Type B pancreatic cell (in vitro differentiated cells): ENCODE data around the gene OLA1. TPM values are rescaled to one million over a fixed set of nuclear protein-coding genes. Genes with fewer than 3 reads are reported as not detected.
A peak's percentile ranks its signal among the peaks of the same experiment; 100 is the strongest.

Source experiments
- DNase-seq: peaks from one replicate; pipeline ENCODE4 v3.0.0; 2021; ENCODE audit warnings: mixed read lengths; ENCODE audit not compliant: unreplicated experiment; ENCODE audit errors: extremely low spot score
- H3K27ac Mint-ChIP-seq: 2 replicates; pipeline ENCODE4 v1.8.0; 2021; ENCODE audit warnings: mild to moderate bottlenecking, mixed read lengths
- H3K27me3 Mint-ChIP-seq: 2 replicates; pipeline ENCODE4 v1.8.0; 2021; ENCODE audit warnings: mixed read lengths
- H3K36me3 Mint-ChIP-seq: 2 replicates; pipeline ENCODE4 v1.8.0; 2021; ENCODE audit warnings: mixed read lengths
- H3K4me1 Mint-ChIP-seq: one replicate; pipeline ENCODE4 v1.8.0; 2021; ENCODE audit warnings: mixed read lengths; ENCODE audit not compliant: unreplicated experiment
- H3K4me3 Mint-ChIP-seq: 2 replicates; pipeline ENCODE4 v1.8.0; 2021; ENCODE audit warnings: mild to moderate bottlenecking, mixed read lengths
- H3K9me3 Mint-ChIP-seq: 2 replicates; pipeline ENCODE4 v1.8.0; 2021; ENCODE audit warnings: mixed read lengths
- total RNA-seq: library from RNA; stranded (reverse); gene quantifications from 2 replicates; pipeline ENCODE4 v1.2.1, GENCODE V29; 2021; ENCODE audit warnings: low replicate concordance
- TF ChIP-seq, protein P1 (sequence below): fragments of 200-600 bp; sonication (generic); conservative IDR thresholded peaks from 2 replicates; pipeline ENCODE4 v1.5.0; 2021; ENCODE audit warnings: antibody characterized with exemption, mild to moderate bottlenecking

OLA1 gene
- total RNA-seq, 1 donor from 2014 or later: 94.4 TPM

DNA sequence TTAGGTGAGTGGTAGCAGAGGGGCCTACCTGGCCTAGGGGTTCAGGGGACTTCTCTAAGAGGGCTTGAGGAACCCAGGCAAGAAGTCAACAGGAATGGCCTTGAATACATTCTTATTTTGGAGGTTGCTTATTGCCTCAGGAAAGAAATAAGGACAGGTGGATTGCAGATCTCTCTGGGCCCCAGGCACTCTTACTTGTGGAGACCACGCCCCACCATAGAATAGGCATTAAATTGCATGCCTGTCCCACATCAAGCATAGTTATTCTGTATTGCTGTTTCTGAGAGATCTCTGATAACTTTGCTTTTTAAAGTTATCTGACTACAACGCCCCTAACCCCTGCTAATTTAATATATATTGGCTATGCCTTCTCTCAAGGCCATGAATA lies 215.2 kb downstream of the OLA1 start:
- H3K9me3 Mint-ChIP-seq: peaks cover 12% of the 10 kb centered on the region
- peaks cover 6% of the 10 kb centered on the region for H3K4me1 Mint-ChIP-seq
- TF ChIP-seq, protein P1, sequence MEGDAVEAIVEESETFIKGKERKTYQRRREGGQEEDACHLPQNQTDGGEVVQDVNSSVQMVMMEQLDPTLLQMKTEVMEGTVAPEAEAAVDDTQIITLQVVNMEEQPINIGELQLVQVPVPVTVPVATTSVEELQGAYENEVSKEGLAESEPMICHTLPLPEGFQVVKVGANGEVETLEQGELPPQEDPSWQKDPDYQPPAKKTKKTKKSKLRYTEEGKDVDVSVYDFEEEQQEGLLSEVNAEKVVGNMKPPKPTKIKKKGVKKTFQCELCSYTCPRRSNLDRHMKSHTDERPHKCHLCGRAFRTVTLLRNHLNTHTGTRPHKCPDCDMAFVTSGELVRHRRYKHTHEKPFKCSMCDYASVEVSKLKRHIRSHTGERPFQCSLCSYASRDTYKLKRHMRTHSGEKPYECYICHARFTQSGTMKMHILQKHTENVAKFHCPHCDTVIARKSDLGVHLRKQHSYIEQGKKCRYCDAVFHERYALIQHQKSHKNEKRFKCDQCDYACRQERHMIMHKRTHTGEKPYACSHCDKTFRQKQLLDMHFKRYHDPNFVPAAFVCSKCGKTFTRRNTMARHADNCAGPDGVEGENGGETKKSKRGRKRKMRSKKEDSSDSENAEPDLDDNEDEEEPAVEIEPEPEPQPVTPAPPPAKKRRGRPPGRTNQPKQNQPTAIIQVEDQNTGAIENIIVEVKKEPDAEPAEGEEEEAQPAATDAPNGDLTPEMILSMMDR: no peak
- no peak overlapping the region for H3K4me3 Mint-ChIP-seq
- peak overlapping the region; percentile 85 for H3K27ac Mint-ChIP-seq
- H3K27me3 Mint-ChIP-seq: no peaks in the 10 kb centered on the region
- no peak for DNase-seq
- no peaks in the 10 kb centered on the region for H3K36me3 Mint-ChIP-seq

DNA sequence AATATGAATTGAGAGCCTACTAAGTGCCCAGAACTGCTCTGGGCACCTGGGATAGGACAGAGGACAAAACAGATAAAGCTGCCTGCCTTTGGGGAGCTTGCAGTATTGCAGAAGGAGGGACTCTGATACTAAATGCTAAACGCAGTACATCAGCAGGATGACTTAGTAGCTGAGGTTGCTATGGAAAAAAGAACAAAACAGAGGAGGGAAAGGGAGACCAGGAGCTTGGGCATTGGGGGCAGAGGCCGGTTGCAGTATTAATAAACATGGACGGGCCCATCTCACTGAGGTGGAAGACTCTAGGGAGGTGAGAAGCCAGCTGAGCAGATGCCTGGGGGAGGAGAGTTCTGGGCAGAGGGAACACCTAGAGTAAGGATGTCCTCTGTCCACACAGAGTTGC lies 217.1 kb downstream of the OLA1 start:
- DNase-seq: no peak
- Mint-ChIP-seq H3K27me3 (no peaks in the 10 kb centered on the region), H3K27ac (no peak overlapping the region), H3K36me3 (no peaks in the 10 kb centered on the region), H3K4me3 (no peak overlapping the region), H3K4me1 (peaks cover 6% of the 10 kb centered on the region), H3K9me3 (peaks cover 12% of the 10 kb centered on the region)
- TF ChIP-seq, protein P1: no peak

DNA sequence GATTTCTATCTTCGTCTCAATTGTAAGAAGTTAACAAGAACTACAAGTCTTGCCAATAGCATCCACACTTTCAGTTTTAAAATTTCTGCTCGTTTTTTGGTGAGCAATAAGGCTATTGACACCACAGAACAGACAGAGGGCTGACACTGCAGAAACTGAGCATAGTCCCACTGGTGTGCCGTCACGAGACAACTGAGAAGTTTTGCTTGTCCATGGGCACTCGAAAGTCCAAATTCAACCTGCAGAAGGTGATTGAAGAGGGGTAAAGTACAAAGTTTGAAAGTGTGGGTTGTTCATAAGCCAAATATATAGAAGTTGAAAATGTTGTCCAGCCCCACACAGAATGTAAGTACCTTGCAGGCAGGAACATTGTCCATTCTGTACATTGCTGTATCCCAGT lies 219.4 kb downstream of the OLA1 start:
- Mint-ChIP-seq H3K4me1 (peaks cover 22% of the 10 kb centered on the region), H3K4me3 (no peak overlapping the region), H3K9me3 (peaks cover 9% of the 10 kb centered on the region)

DNA sequence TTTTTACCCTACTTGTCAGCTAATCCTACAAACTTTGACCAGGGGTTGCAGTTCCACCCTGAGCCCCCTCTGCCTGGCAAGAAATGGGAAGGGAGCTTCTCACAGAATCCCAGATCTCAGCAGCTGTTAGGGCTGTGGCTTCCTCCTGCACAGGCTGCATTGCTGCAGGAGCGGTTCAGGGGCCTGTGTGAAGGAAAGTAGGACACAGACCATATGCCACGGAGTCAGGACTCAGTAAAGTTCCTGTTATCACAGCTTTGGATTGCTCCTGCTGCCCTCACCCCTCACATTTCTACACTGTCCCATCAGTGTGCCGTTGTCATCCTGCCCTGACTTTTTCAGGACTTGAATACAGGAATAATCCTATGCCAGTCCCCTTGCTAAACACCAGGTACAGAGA lies 220.4 kb downstream of the OLA1 start:
- Mint-ChIP-seq H3K36me3 (no peaks in the 10 kb centered on the region), H3K4me1 (peaks cover 24% of the 10 kb centered on the region)

More for the DNA sequence above, 219.4 kb downstream of the OLA1 start:
- Mint-ChIP-seq H3K27ac (no peak overlapping the region), H3K27me3 (no peaks in the 10 kb centered on the region), H3K36me3 (no peaks in the 10 kb centered on the region)
- no peak for DNase-seq
- TF ChIP-seq, protein P1: no peak

DNA sequence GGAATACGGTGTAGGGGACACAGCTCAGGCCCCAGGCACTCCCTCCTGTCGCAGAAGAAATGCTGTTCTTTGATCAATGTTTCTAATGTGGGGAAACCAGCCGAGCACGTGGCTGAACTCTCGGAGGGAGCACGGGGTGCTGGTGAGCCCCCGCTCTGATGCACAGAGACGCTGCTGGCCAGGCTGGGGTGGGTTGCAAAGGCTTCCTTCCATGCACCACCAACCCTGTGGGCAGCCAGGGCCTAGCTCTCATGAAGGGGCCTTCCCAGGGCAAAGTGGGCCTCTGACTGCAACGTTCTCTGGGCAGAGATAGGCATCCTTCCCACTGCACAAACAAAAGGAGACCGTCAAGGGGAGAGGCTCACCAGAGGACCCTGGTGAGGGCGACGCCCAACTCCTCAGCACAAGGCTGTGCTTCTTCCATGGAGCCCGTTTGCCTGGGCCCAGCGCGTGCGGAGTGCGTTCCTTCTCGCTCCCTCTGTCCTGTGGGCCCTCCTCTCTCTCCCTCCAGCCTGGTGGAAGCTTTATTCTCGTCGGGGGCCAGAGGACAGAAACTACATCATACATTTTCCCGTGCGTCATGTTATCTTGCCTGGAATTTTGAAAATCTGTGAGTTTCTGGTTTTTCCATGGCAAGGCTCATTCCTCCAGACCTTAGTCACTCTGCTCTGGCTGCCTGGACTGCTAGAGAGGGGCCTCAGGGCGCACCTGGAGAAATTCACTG lies 222.0 kb downstream of the OLA1 start:
- TF ChIP-seq, protein P1: no peak
- no peaks in the 10 kb centered on the region for H3K36me3 Mint-ChIP-seq
- no peaks in the 10 kb centered on the region for H3K27me3 Mint-ChIP-seq
- H3K9me3 Mint-ChIP-seq: no peaks in the 10 kb centered on the region
- DNase-seq: no peak
- H3K4me3 Mint-ChIP-seq: peak overlapping the region; percentile 57
- peak overlapping the region; percentile 88 for H3K27ac Mint-ChIP-seq
- H3K4me1 Mint-ChIP-seq: peaks cover 22% of the 10 kb centered on the region

More for the DNA sequence above, 220.4 kb downstream of the OLA1 start:
- no peak for DNase-seq
- Mint-ChIP-seq H3K9me3 (peaks cover 5% of the 10 kb centered on the region), H3K4me3 (no peak overlapping the region), H3K27ac (no peak overlapping the region), H3K27me3 (no peaks in the 10 kb centered on the region)
- TF ChIP-seq, protein P1: no peak
